ENCODE results near the gene MYCT1. TPM values are rescaled to one million over a fixed set of nuclear protein-coding genes. Genes with fewer than 3 reads are reported as not detected.

MYCT1 gene
- total RNA-seq, 2 experiments from 2014 or later: not detected

- TF ChIP-seq CTCF (IDR thresholded peaks at IDR 0.05): no peak
- peaks cover 2% of the 10 kb centered on the region for H3K27me3 Mint-ChIP-seq
- CTCF ChIA-PET: interaction anchor here (1.2 kb wide), 1 partner anchor 227 kb away, joined by 3 read pairs; no protein-coding TSS in a partner anchor
- DNase-seq (no peak), ATAC-seq (no peak)
- H3K36me3 Mint-ChIP-seq (ENCODE audit: low read depth): no peaks in the 10 kb centered on the region
- H3K4me1 Mint-ChIP-seq (ENCODE audit: low read depth): no peaks in the 10 kb centered on the region
- no peak overlapping the region for H3K4me3 Mint-ChIP-seq
- H3K9me3 Mint-ChIP-seq: no peaks in the 10 kb centered on the region
- intact Hi-C loops (cut with micrococcal nuclease): no loop called here
- no peak overlapping the region for H3K27ac Mint-ChIP-seq
- POLR2A ChIA-PET: no interaction called here
Observed at GRCh38 chr6:152720974-152721373, 23.3 kb downstream of the MYCT1 start.

- H3K27ac Mint-ChIP-seq: no peak overlapping the region
- H3K36me3 Mint-ChIP-seq (ENCODE audit: low read depth): no peaks in the 10 kb centered on the region
- no peak for TF ChIP-seq CTCF (IDR thresholded peaks at IDR 0.05)
- no peaks in the 10 kb centered on the region for H3K4me1 Mint-ChIP-seq (ENCODE audit: low read depth)
- POLR2A ChIA-PET: no interaction called here
- no peak for ATAC-seq
- CTCF ChIA-PET: interaction anchor here (0.6 kb wide), 1 partner anchor 444 kb away, joined by 3 read pairs; no protein-coding TSS in a partner anchor
- no peak overlapping the region for H3K4me3 Mint-ChIP-seq
- H3K27me3 Mint-ChIP-seq: peaks cover 2% of the 10 kb centered on the region
- DNase-seq: no peak
- intact Hi-C loops (cut with micrococcal nuclease): no loop called here
- no peaks in the 10 kb centered on the region for H3K9me3 Mint-ChIP-seq
Observed at GRCh38 chr6:152721956-152722355, 24.3 kb downstream of the MYCT1 start.

- ChIA-PET CTCF (interaction anchor here (1.0 kb wide), 1 partner anchor 175 kb away, joined by 3 read pairs; no protein-coding TSS in a partner anchor), POLR2A (no interaction called here)
- no peaks in the 10 kb centered on the region for H3K4me1 Mint-ChIP-seq (ENCODE audit: low read depth)
- intact Hi-C loops (cut with micrococcal nuclease): no loop called here
- TF ChIP-seq CTCF (IDR thresholded peaks at IDR 0.05): no peak
- H3K4me3 Mint-ChIP-seq: no peak overlapping the region
- H3K9me3 Mint-ChIP-seq: no peaks in the 10 kb centered on the region
- no peak overlapping the region for H3K27ac Mint-ChIP-seq
- ATAC-seq: no peak
- no peaks in the 10 kb centered on the region for H3K36me3 Mint-ChIP-seq (ENCODE audit: low read depth)
- peaks cover 2% of the 10 kb centered on the region for H3K27me3 Mint-ChIP-seq
- DNase-seq: no peak
Observed at GRCh38 chr6:152723398-152723797, 25.7 kb downstream of the MYCT1 start.

GRCh38 chr6:152726313-152726712 lies 28.6 kb downstream of the MYCT1 start:
- Mint-ChIP-seq H3K9me3 (no peaks in the 10 kb centered on the region), H3K27ac (no peak overlapping the region), H3K4me1 (ENCODE audit: low read depth) (no peaks in the 10 kb centered on the region), H3K4me3 (no peak overlapping the region), H3K27me3 (peaks cover 2% of the 10 kb centered on the region), H3K36me3 (ENCODE audit: low read depth) (no peaks in the 10 kb centered on the region)
- POLR2A ChIA-PET: no interaction called here
- ATAC-seq: no peak
- DNase-seq: no peak
- no peak for TF ChIP-seq CTCF (IDR thresholded peaks at IDR 0.05)
- intact Hi-C loops (cut with micrococcal nuclease): no loop called here
- CTCF ChIA-PET: no interaction called here

GRCh38 chr6:152727507-152727906 lies 29.8 kb downstream of the MYCT1 start:
- DNase-seq: no peak
- ChIA-PET POLR2A (no interaction called here), CTCF (no interaction called here)
- H3K4me3 Mint-ChIP-seq: no peak overlapping the region
- no peak for TF ChIP-seq CTCF (IDR thresholded peaks at IDR 0.05)
- no peaks in the 10 kb centered on the region for H3K36me3 Mint-ChIP-seq (ENCODE audit: low read depth)
- intact Hi-C loops (cut with micrococcal nuclease): no loop called here
- no peak overlapping the region for H3K27ac Mint-ChIP-seq
- H3K9me3 Mint-ChIP-seq: peaks cover under 1% of the 10 kb centered on the region
- no peaks in the 10 kb centered on the region for H3K4me1 Mint-ChIP-seq (ENCODE audit: low read depth)
- ATAC-seq: no peak
- peaks cover 2% of the 10 kb centered on the region for H3K27me3 Mint-ChIP-seq
